H1 (cell line): ENCODE results near the gene PCED1B. TPM values are rescaled to one million over a fixed set of nuclear protein-coding genes. Genes with fewer than 3 reads are reported as not detected.

Source experiments
- CTCF ChIA-PET: fragments of 300-600 bp; sonication (Branson Sonifier 250); formaldehyde crosslinking; loops from one replicate; lab custom pipeline; 2021; ENCODE audit not compliant: partially characterized antibody; lab: Charles Lee
- POLR2A ChIA-PET: fragments of 300-600 bp; sonication (Branson Sonifier 250); formaldehyde crosslinking; loops from one replicate; lab custom pipeline; 2021; ENCODE audit warnings: inconsistent platforms; ENCODE audit not compliant: partially characterized antibody; lab: Charles Lee
- DNase-seq, 2 experiments: peaks; one replicate each; pipeline versions ENCODE4 v3.0.0 to v3.0.0-alpha.2; 2010 to 2022; ENCODE audit warnings: low spot score in 2 of 2, low read depth in 1 of 2, mixed read lengths in 1 of 2
- FAIRE-seq: peaks from 2 replicates; lab custom pipeline; 2011; peaks lifted over from hg19 to GRCh38; lab: Jason Lieb, UNC
- H2AFZ ChIP-seq: 2 replicates; pipeline ENCODE4 v1.8.1; 2012; ENCODE audit warnings: low read length, inconsistent platforms
- H2AK5ac ChIP-seq: 2 replicates; pipeline ENCODE4 v1.6.1; 2013; ENCODE audit warnings: low read depth, low read length
- H2BK120ac ChIP-seq: replicated peaks from 2 replicates; pipeline ENCODE3; 2013; ENCODE audit warnings: low read depth, low read length, inconsistent platforms
- H2BK12ac ChIP-seq: 2 replicates; pipeline ENCODE4 v1.6.1; 2013; ENCODE audit warnings: low read depth, low read length
- H2BK15ac ChIP-seq: 2 replicates; pipeline ENCODE4 v1.6.1; 2013; ENCODE audit warnings: low read length
- H2BK20ac ChIP-seq: 2 replicates; pipeline ENCODE4 v1.6.1; 2013; ENCODE audit warnings: low read length
- H2BK5ac ChIP-seq: 2 replicates; pipeline ENCODE4 v1.6.1; 2013; ENCODE audit warnings: low read depth, low read length
- H3K14ac ChIP-seq: 2 replicates; pipeline ENCODE4 v1.6.1; 2013; ENCODE audit warnings: inconsistent platforms; ENCODE audit not compliant: insufficient read length
- H3K18ac ChIP-seq: 2 replicates; pipeline ENCODE4 v1.6.1; 2013; ENCODE audit warnings: low read length; ENCODE audit errors: extremely low read depth
- H3K23ac ChIP-seq: 2 replicates; pipeline ENCODE4 v1.6.1; 2013; ENCODE audit warnings: inconsistent platforms; ENCODE audit not compliant: insufficient read length
- H3K23me2 ChIP-seq: 2 replicates; pipeline ENCODE4 v1.6.1; 2013; ENCODE audit warnings: low read depth, low read length
- H3K27ac ChIP-seq: 2 replicates; pipeline ENCODE4 v1.6.1; 2011; ENCODE audit warnings: low read depth, low read length, inconsistent platforms
- H3K27me3 ChIP-seq, 4 experiments: replicated peaks in 1 of 4; 1 replicate in 1 of 4; 2 replicates in 3 of 4; pipeline versions ENCODE4 v1.6.1 to v1.8.1; 2011 to 2013; ENCODE audit warnings: low read length in 3 of 4, mild to moderate bottlenecking in 3 of 4, inconsistent platforms in 2 of 4, mixed read lengths in 2 of 4, moderate library complexity in 1 of 4; ENCODE audit not compliant: control insufficient read depth in 3 of 4, insufficient read depth in 3 of 4; ENCODE audit errors: extremely low read depth in 1 of 4
- H3K36me3 ChIP-seq, 4 experiments: 2 replicates each; pipeline versions ENCODE4 v1.6.1 to v1.8.1; 2011 to 2013; ENCODE audit warnings: mild to moderate bottlenecking in 4 of 4, low read length in 3 of 4, moderate library complexity in 2 of 4, control low read depth in 1 of 4, inconsistent platforms in 1 of 4; ENCODE audit not compliant: insufficient read depth in 4 of 4, control insufficient read depth in 2 of 4
- H3K4ac ChIP-seq: replicated peaks from 2 replicates; pipeline ENCODE3; 2013; ENCODE audit warnings: low read length, low read depth, mixed read lengths, inconsistent platforms; ENCODE audit not compliant: insufficient read length
- H3K4me1 ChIP-seq, 4 experiments: replicated peaks in 1 of 4; 1 replicate in 1 of 4; 2 replicates in 3 of 4; pipeline versions ENCODE4 v1.6.1 to v1.8.1; 2011 to 2013; ENCODE audit warnings: low read length in 3 of 4, inconsistent platforms in 2 of 4, mixed read lengths in 1 of 4; ENCODE audit not compliant: insufficient read depth in 4 of 4, control insufficient read depth in 3 of 4
- H3K4me2 ChIP-seq, 2 experiments: 2 replicates each; pipeline versions ENCODE4 v1.6.1 to v1.8.1; 2011 to 2013; ENCODE audit warnings: low read depth in 2 of 2, low read length in 2 of 2, control low read depth in 1 of 2, inconsistent platforms in 1 of 2, mild to moderate bottlenecking in 1 of 2; ENCODE audit not compliant: insufficient read depth in 1 of 2
- H3K4me3 ChIP-seq, 4 experiments: fragments of 200-600, 300-600 bp in 1 of 4; sonication (generic), shearing (Covaris generic), sonication (Bioruptor Twin) in 1 of 4; 2 replicates each; pipeline versions ENCODE4 v1.5.1 to v1.8.1; 2011 to 2016; ENCODE audit warnings: low read length in 4 of 4, low read depth in 3 of 4, control low read depth in 2 of 4, inconsistent platforms in 2 of 4, mild to moderate bottlenecking in 2 of 4, mixed read lengths in 1 of 4, moderate library complexity in 1 of 4; ENCODE audit not compliant: insufficient read depth in 2 of 4; ENCODE audit errors: extremely low read depth in 1 of 4
- H3K56ac ChIP-seq: replicated peaks from 2 replicates; pipeline ENCODE3; 2013; ENCODE audit warnings: low read depth, mild to moderate bottlenecking, mixed read lengths, low read length, inconsistent platforms; ENCODE audit not compliant: insufficient read length
- H3K79me1 ChIP-seq: 2 replicates; pipeline ENCODE4 v1.6.1; 2013; ENCODE audit warnings: low read depth, low read length, control low read depth
- H3K79me2 ChIP-seq, 2 experiments: 2 replicates each; pipeline versions ENCODE4 v1.6.1 to v1.8.1; 2012 to 2013; ENCODE audit warnings: low read length in 2 of 2, mild to moderate bottlenecking in 2 of 2, inconsistent platforms in 1 of 2; ENCODE audit not compliant: insufficient read depth in 2 of 2, control insufficient read depth in 1 of 2
- H3K9ac ChIP-seq, 4 experiments: replicated peaks in 1 of 4; 1 replicate in 1 of 4; 2 replicates in 3 of 4; pipeline versions ENCODE4 v1.6.1 to v1.8.1; 2011 to 2013; ENCODE audit warnings: low read depth in 3 of 4, low read length in 3 of 4, control low read depth in 2 of 4, mild to moderate bottlenecking in 2 of 4, moderate library complexity in 2 of 4, inconsistent platforms in 1 of 4; ENCODE audit errors: extremely low read depth in 1 of 4
- H3K9me3 ChIP-seq, 2 experiments: 2 replicates each; pipeline versions ENCODE4 v1.6.1 to v1.8.1; 2012 to 2013; ENCODE audit warnings: mild to moderate bottlenecking in 2 of 2, moderate library complexity in 2 of 2, control low read depth in 1 of 2, inconsistent platforms in 1 of 2, low read depth in 1 of 2, low read length in 1 of 2, mixed read lengths in 1 of 2; ENCODE audit not compliant: insufficient read depth in 2 of 2
- H4K20me1 ChIP-seq, 2 experiments: replicated peaks in 1 of 2; 2 replicates each; pipeline versions ENCODE3 to v1.8.1; 2011 to 2013; ENCODE audit warnings: inconsistent platforms in 2 of 2, low read length in 2 of 2, mild to moderate bottlenecking in 1 of 2; ENCODE audit not compliant: insufficient read depth in 2 of 2, control insufficient read depth in 1 of 2
- H4K5ac ChIP-seq: 2 replicates; pipeline ENCODE4 v1.6.1; 2013; ENCODE audit warnings: low read length, low read depth, mixed read lengths, inconsistent platforms; ENCODE audit not compliant: insufficient read length
- H4K8ac ChIP-seq: 2 replicates; pipeline ENCODE4 v1.8.0; 2013; ENCODE audit warnings: mild to moderate bottlenecking, moderate library complexity, low read length, inconsistent platforms; ENCODE audit not compliant: insufficient read depth; ENCODE audit errors: extremely low read depth
- H4K91ac ChIP-seq: replicated peaks from 2 replicates; pipeline ENCODE3; 2013; ENCODE audit warnings: low read length, mixed read lengths, inconsistent platforms; ENCODE audit not compliant: insufficient read length
- CEBPB ChIP-seq: IDR thresholded peaks from 2 replicates; pipeline ENCODE4 v1.6.1; 2012; ENCODE audit warnings: low read depth, low read length
- CTCF ChIP-seq, 3 experiments: IDR thresholded peaks; 1 replicate in 2 of 3; 2 replicates in 1 of 3; pipeline versions ENCODE4 v1.5.1 to v1.6.1; 2011; ENCODE audit warnings: low read length in 3 of 3, mild to moderate bottlenecking in 3 of 3, inconsistent platforms in 2 of 3, low read depth in 1 of 3, moderate library complexity in 1 of 3; ENCODE audit not compliant: insufficient read depth in 1 of 3; ENCODE audit errors: control extremely low read depth in 1 of 3
- JUN ChIP-seq: IDR thresholded peaks from 2 replicates; pipeline ENCODE4 v1.6.1; 2011; ENCODE audit warnings: low read depth, mild to moderate bottlenecking, improper control_type of control experiment, low read length
- JUND ChIP-seq: IDR thresholded peaks from 2 replicates; pipeline ENCODE4 v1.6.1; 2011; ENCODE audit warnings: mild to moderate bottlenecking, improper control_type of control experiment, low read length
- KDM5A ChIP-seq: fragments of 200-600 bp; IDR thresholded peaks from 2 replicates; pipeline ENCODE4 v1.7.1; 2012; ENCODE audit warnings: mild to moderate bottlenecking, low read length, inconsistent platforms, mixed read lengths
- MAX ChIP-seq: IDR thresholded peaks from 2 replicates; pipeline ENCODE4 v1.6.1; 2012; ENCODE audit warnings: inconsistent platforms
- RAD21 ChIP-seq, 2 experiments: IDR thresholded peaks in 1 of 2; conservative IDR thresholded peaks in 1 of 2; 2 replicates each; pipeline ENCODE4 v1.6.1; 2011; ENCODE audit warnings: low read depth in 2 of 2, low read length in 2 of 2, improper control_type of control experiment in 1 of 2, inconsistent platforms in 1 of 2, mild to moderate bottlenecking in 1 of 2, moderate library complexity in 1 of 2
- SP4 ChIP-seq: IDR thresholded peaks from 2 replicates; pipeline ENCODE4 v1.6.1; 2012; ENCODE audit warnings: low read length, inconsistent platforms
- SRF ChIP-seq: IDR thresholded peaks from 2 replicates; pipeline ENCODE4 v1.6.1; 2011; ENCODE audit warnings: mild to moderate bottlenecking, low read depth, low read length, moderate library complexity
- TBP ChIP-seq: IDR thresholded peaks from 2 replicates; pipeline ENCODE4 v1.6.1; 2011; ENCODE audit warnings: low read depth, low read length, improper control_type of control experiment
- WGBS, 2 experiments: shearing (Covaris generic) in 1 of 2; methylation state at CpG; one replicate each; pipeline versions ENCODE4 v1.1.6 to v1.1.7; 2013 to 2015; ENCODE audit warnings: low lambda C conversion rate in 2 of 2, mixed read lengths in 2 of 2, inconsistent platforms in 1 of 2, low coverage in 1 of 2, missing lambda C conversion rate in 1 of 2; ENCODE audit not compliant: insufficient replicate concordance in 2 of 2, insufficient coverage in 1 of 2, insufficient read length in 1 of 2; ENCODE audit errors: extremely low coverage in 1 of 2, missing lambda C conversion rate in 1 of 2; 5-methylcytosine and 5-hydroxymethylcytosine counted together
- polyA plus RNA-seq, 7 experiments: library from polyadenylated mRNA; depleted of rRNA in 3 of 7; stranded (reverse) in 5 of 7; unstranded in 2 of 7; fragments of >200 nt in 5 of 7; fragments of 200-250 nt in 2 of 7; gene quantifications; 1 replicate in 5 of 7; 2 replicates in 1 of 7; 4 replicates in 1 of 7; pipeline versions ENCODE4 v1.2.1 to v1.2.3, GENCODE V29; 2011 to 2013; ENCODE audit warnings: missing spikeins in 2 of 7, mixed read lengths in 2 of 7
- total RNA-seq: library from RNA; stranded (reverse); fragmentation: NEBNext Ultra II Directional; extraction: Animal tissue kit (Norgen Biotek cat#: 25700); gene quantifications from 2 replicates; pipeline ENCODE4 v1.2.1, GENCODE V29; 2021

PCED1B gene
- total and polyA plus RNA-seq, 2 of the 8 experiments (the other 6 are each of a cell fraction or from before 2014, with no cell fraction given) = 4.7 to 5.4 TPM

- H3K18ac ChIP-seq = no peak overlapping the region
- no peaks in the 10 kb centered on the region; the same call in 1 of the 2 replicates for H3K23me2 ChIP-seq
- no peak overlapping the region for H3K27ac ChIP-seq
- DNase-seq (no peak), FAIRE-seq (peak; percentile 87)
- no peak overlapping the region for H3K14ac ChIP-seq
- no peak overlapping the region for H3K9ac ChIP-seq
- H3K36me3 ChIP-seq = no peaks in the 10 kb centered on the region
- H4K20me1 ChIP-seq = no peaks in the 10 kb centered on the region
- no peak overlapping the region for H2BK15ac ChIP-seq
- H3K27me3 ChIP-seq = no peaks in the 10 kb centered on the region
- no peaks in the 10 kb centered on the region for H3K9me3 ChIP-seq
- peaks cover 0 to 14% (median 7%) of the 10 kb centered on the region in 4 experiments; a peak in 5 of 7 replicates for H3K4me1 ChIP-seq
- H2BK5ac ChIP-seq = no peak overlapping the region
- H4K8ac ChIP-seq = no peak overlapping the region
- H2BK120ac ChIP-seq = no peak overlapping the region
- no peak overlapping the region for H3K23ac ChIP-seq
- H3K79me1 ChIP-seq = no peaks in the 10 kb centered on the region
- H3K4me3 ChIP-seq = no peak overlapping the region
- no peak overlapping the region for H2BK12ac ChIP-seq
- no peak overlapping the region for H4K5ac ChIP-seq
- no peak overlapping the region for H4K91ac ChIP-seq
- H2AFZ ChIP-seq = no peak overlapping the region
- no peak overlapping the region for H2BK20ac ChIP-seq
- ChIA-PET POLR2A (interaction anchor here (2.0 kb wide), 1 partner anchor 9 kb away, joined by 6 read pairs; the partner anchor contains the start of genes AMIGO2 and PCED1B), CTCF (interaction anchor here (0.6 to 4.7 kb wide), 52 partner anchors 8 to 946 kb away, joined by 3 to 41 read pairs (median 4); partner anchors contain the start of genes AMIGO2 and PCED1B)
- 37% methylated on average over 5 of the region's 5 CpGs; no CpG with 5 or more reads in 1 of the 2 experiments for WGBS, 2 experiments
- H2AK5ac ChIP-seq = no peak overlapping the region
- no peak overlapping the region for H3K56ac ChIP-seq
- no peak overlapping the region for H3K4ac ChIP-seq
- H3K4me2 ChIP-seq = no peak overlapping the region
- no peaks in the 10 kb centered on the region for H3K79me2 ChIP-seq
- no peak for TF ChIP-seq KDM5A
- no peak for TF ChIP-seq CEBPB
- TF ChIP-seq CTCF (IDR thresholded peaks at IDR 0.05; ENCODE audit: control extremely low read depth in 1 of 3, insufficient read depth in 1 of 3, low read depth in 1 of 3, low read length in 3 of 3) = peak in 2 of 3 experiments; percentile 54 to 73; a peak in 3 of 4 replicates
- TF ChIP-seq RAD21 (IDR thresholded peaks at IDR 0.05 in 1 of 2, conservative IDR thresholded peaks at IDR 0.05 in 1 of 2; ENCODE audit: low read depth in 2 of 2, low read length in 2 of 2) = peak; percentile 58 to 68
- TF ChIP-seq JUND = no peak
- no peak for TF ChIP-seq MAX
- TF ChIP-seq SP4 = no peak
- no peak for TF ChIP-seq SRF
- no peak for TF ChIP-seq TBP
- no peak for TF ChIP-seq JUN
These were observed 8.1 kb upstream of the PCED1B start for GRCh38 chr12:47071241-47071852.
